Mucosa of descending colon (tissue), 3 donors: Measurements from ENCODE around the gene PKIB. TPM values are rescaled to one million over a fixed set of nuclear protein-coding genes. Genes with fewer than 3 reads are reported as not detected.

Source experiments
- ATAC-seq: fragments of 200-7000 bp; cut with Tn5 transposase; one replicate; pipeline ENCODE4 v1.9.1; 2020; ENCODE audit warnings: mild to moderate bottlenecking, moderate library complexity
- DNase-seq, 3 donors: peaks; one replicate each; pipeline ENCODE4 v3.0.0-alpha.2; 2020
- H3K36me3 ChIP-seq: fragments of 200-600 bp; one replicate; pipeline ENCODE4 v1.8.0; 2021; ENCODE audit warnings: low read depth, mild to moderate bottlenecking
- H3K4me1 ChIP-seq: fragments of 200-600 bp; one replicate; pipeline ENCODE4 v1.8.0; 2021; ENCODE audit warnings: low read depth, mild to moderate bottlenecking
- H3K4me3 ChIP-seq: fragments of 200-600 bp; one replicate; pipeline ENCODE4 v1.8.0; 2021; ENCODE audit warnings: mild to moderate bottlenecking
- H3K9me3 ChIP-seq: fragments of 200-600 bp; one replicate; pipeline ENCODE4 v1.8.0; 2021; ENCODE audit warnings: mild to moderate bottlenecking
- CTCF ChIP-seq: fragments of 200-600 bp; IDR thresholded peaks from one replicate; pipeline ENCODE4 v1.8.0; 2022; ENCODE audit warnings: antibody characterized with exemption, mild to moderate bottlenecking
- intact Hi-C, 2 donors: fragments of 100-400 bp; cut with DNase I in 1 of 2; cut with micrococcal nuclease in 1 of 2; formaldehyde crosslinking; loops; one replicate each; pipeline versions ENCODE4 v1.11.0 to v1.11.1; 2022; cut with DNase I, micrococcal nuclease
- total RNA-seq, 3 donors: library from RNA; stranded (reverse); fragmentation: NEBNext Ultra II Directional in 2 of 3; extraction: Animal tissue kit (Norgen Biotek cat#: 25700) in 2 of 3; gene quantifications; one replicate each; pipeline versions ENCODE4 v1.2.1 to v1.2.4, GENCODE V29; 2021 to 2023
- donor health status: DM: no; HTN: no; CAD: no; lungs with moderate emphysema.
- donor health status: DM: no; HTN: no; CAD: no.
- donor health status: DM: no; HTN: yes; CAD: no.

PKIB gene
- total RNA-seq, 3 donors from 2014 or later, result 75.1 to 214 (median 122) TPM

DNA sequence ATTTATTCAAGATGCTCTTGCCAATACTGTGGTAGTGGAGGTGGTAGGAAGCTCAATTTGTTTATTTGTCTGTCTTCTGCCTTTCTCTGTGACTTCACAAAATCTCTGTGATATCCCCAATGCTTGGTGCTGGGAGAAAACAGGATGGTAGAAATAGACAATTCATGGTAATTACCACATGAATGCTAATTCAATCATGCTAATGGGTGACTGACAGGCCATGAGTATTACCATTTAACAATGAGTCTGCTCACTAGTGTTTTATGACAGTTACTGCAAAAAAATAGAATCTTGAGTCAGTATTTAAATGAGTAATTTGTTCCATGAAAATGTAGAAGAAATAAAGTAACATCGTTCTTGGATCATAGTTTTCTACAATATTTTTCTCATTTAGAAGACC, 117.0 kb downstream of the PKIB start:
- Histone ChIP-seq H3K36me3 (no peaks in the 10 kb centered on the region), H3K4me3 (no peak overlapping the region), H3K4me1 (no peaks in the 10 kb centered on the region), H3K9me3 (no peaks in the 10 kb centered on the region)
- intact Hi-C loops, result no loop called here
- ATAC-seq, result no peak
- no peak for DNase-seq
- TF ChIP-seq CTCF, result no peak

DNA sequence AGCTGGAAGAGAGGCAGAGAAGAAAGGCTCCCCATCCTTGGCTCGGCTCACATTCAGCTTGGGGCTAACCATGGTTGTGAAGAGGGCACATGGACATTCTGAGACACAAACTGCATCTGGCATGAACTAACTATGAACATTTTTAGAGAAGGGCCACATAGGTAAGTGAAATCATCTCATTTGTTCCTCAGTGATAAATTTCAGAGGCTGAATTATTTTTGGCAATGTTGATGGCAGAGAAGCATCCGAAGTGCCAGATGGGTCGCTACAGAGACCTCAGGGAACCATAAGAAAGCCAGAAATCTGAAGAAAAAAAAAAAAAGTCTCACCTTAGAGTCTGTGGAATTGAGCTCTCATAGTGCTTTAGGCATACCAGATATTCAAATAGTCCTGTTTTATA, 120.1 kb downstream of the PKIB start:
- H3K4me3 ChIP-seq, result no peak overlapping the region
- no peaks in the 10 kb centered on the region for H3K4me1 ChIP-seq
- ATAC-seq, result no peak
- H3K9me3 ChIP-seq, result no peaks in the 10 kb centered on the region
- no peaks in the 10 kb centered on the region for H3K36me3 ChIP-seq
- no peak for TF ChIP-seq CTCF
- intact Hi-C loops, result loop anchor here (5.0 to 10.0 kb wide), 2 partner anchors 104 to 107 kb away; no protein-coding TSS in a partner anchor
- no peak for DNase-seq

- ATAC-seq (peak; percentile 58), DNase-seq (no peak)
- no peaks in the 10 kb centered on the region for H3K36me3 ChIP-seq
- H3K4me1 ChIP-seq, result no peaks in the 10 kb centered on the region
- H3K9me3 ChIP-seq, result no peaks in the 10 kb centered on the region
- no peak overlapping the region for H3K4me3 ChIP-seq
- peak; percentile 34 for TF ChIP-seq CTCF
- intact Hi-C loops, result loop anchor here (5.0 to 10.0 kb wide), 2 partner anchors 104 to 106 kb away; no protein-coding TSS in a partner anchor
These were observed 120.7 kb downstream of the PKIB start for GRCh38 chr6:122730775-122731386.

DNA sequence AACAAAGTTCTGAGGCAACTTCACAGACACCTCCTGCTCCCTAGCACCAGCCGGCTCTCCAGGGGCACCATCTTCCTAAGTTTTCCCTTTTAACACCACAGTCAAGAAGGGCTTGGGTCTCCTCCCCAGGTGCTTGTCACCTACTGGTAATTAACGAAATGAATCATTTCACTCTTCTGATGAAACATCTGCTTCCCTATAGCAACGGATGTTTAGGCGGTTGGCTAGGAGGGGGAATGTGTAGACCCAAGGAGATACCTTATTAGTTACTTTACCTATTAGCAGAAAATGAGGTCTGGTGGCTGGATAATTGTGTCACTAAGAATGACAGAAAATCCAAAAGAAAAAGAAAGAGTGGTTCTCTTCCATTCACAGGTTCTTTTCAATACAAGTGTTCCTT, 123.1 kb downstream of the PKIB start:
- DNase-seq, result no peak
- H3K4me3 ChIP-seq, result no peak overlapping the region
- no peaks in the 10 kb centered on the region for H3K9me3 ChIP-seq
- no peaks in the 10 kb centered on the region for H3K4me1 ChIP-seq
- no peak for TF ChIP-seq CTCF
- H3K36me3 ChIP-seq, result no peaks in the 10 kb centered on the region
- ATAC-seq, result no peak
- intact Hi-C loops, result loop anchor here (5.0 to 10.0 kb wide), 2 partner anchors 102 to 104 kb away; no protein-coding TSS in a partner anchor

DNA sequence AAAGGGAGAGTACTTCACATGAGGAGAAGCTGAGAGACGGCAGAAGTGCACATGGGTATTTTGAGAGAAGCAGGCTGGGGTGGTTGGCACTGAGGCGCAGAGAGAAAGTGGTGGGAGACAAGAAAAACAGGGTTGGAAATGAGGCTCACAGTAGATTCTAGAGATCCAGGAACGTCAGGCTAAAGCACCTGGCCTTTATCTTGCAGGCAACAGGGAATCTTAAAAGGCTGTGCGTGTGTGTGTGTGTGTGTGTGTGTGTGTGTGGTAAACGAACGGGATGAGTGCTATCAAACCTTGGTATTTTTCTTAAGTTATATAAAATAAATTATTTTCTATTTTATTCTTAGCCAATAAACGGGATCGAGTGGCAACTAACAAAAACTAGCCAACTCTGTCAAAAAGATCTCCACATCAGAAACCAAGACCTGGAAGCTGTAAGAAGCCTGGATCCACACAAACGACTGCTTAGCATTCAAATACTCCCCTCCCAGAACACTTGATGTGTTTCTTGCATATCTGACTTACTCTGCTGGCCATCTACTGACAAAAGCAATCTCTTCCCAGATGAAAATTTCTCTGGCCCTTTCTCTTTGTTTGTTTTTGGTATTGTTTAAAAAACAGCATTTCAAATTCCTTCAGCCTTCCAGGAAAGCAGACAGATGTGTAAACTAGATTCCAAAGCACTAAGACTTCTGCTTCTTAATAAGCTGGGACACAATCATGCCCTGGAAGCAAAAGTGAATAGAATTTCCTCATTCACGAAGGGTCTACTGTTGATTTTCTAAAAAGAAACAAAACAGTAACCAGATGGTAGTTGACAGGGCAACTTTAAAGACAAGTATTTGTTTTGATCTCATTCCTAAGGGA, 124.6 kb downstream of the PKIB start:
- no peak for TF ChIP-seq CTCF
- DNase-seq, result no peak
- ATAC-seq, result no peak
- H3K4me3 ChIP-seq, result no peak overlapping the region
- no peaks in the 10 kb centered on the region for H3K4me1 ChIP-seq
- H3K9me3 ChIP-seq, result no peaks in the 10 kb centered on the region
- H3K36me3 ChIP-seq, result no peaks in the 10 kb centered on the region
- intact Hi-C loops, result loop anchor here (5.0 to 10.0 kb wide), 2 partner anchors 100 to 103 kb away; no protein-coding TSS in a partner anchor
